ENCODE data around the gene CLP1.
"Not testable (repeated sequence)": the region's sequence is repeated elsewhere in the genome, so short reads cannot be mapped to it uniquely, and the experiment has no call there.

Gene CLP1

DNA sequence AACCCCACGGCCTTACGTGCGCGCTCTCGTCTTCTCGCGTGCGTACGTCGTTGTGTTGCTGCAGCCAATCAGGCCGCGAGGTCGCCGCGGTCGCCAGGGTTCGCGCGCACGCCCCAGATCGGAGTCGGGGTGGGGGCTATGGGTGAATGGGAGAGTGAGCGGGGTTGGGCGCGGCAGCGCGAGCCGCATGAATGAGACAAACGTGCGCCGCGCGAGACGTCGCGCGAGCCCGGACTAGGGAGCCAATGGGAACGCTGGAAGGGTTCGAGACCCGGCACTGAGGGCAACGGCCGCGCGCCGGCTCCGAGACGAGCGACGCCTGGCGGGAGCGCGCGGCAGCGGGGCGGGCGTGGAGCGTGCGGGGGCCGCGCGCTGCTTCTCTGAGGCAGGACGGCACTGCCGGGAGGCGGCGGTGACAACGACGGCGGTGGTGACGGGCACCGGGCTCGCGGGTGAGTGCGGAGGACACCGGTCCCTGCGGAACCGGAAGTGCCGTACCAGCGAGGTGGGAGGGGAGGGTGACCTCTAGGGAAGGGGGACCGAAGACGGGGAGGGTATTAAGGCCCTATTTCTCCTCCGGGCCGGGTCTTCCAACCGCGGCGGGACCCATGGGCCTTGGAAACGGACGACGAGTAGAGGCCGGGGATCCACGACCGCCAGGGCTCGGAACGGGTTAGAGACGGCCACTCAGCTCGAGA lies 10.3 kb downstream of the CLP1 start, which contains the start of gene ZDHHC5:
ZDHHC5 (plus strand) TSS at position 379 of the 698 bp plus-strand sequence. CDS start 4,977 bp downstream, outside the sequence.
- peak; percentile 63 for TF ChIP-seq CTCF (conservative IDR thresholded peaks at IDR 0.05)
- peak within 1 kb of the TSS; percentile 98 for H3K27ac ChIP-seq

- H3K27ac ChIP-seq: peak overlapping the region; percentile 98
- no peak for TF ChIP-seq CTCF (conservative IDR thresholded peaks at IDR 0.05)
These were observed 10.8 kb downstream of the CLP1 start for GRCh38 chr11:57668434-57668782.

DNA sequence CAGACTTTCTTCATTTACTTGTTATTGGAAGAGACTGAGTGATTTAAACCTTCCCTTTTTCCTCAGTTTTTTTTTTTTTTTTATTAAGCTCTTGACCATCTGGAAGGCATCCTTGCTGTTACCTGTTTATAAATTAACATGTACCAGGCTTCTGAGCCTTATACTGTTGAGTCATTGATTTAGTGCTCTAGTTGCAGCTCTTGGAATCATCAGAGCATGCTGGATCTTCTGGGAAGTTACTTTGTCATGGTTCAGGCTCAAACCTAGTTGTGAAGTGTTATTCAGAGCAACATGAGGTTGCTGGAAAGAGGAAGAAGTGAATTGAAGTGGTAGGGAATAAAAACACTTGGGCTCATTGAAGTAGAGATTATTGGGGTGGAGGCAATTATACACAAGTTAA lies 16.7 kb downstream of the CLP1 start:
- H3K27ac ChIP-seq: 0 out of 2 replicates have a peak overlapping the region, but pooled peaks have one; percentile 46
- no peak for TF ChIP-seq CTCF (conservative IDR thresholded peaks at IDR 0.05)

DNA sequence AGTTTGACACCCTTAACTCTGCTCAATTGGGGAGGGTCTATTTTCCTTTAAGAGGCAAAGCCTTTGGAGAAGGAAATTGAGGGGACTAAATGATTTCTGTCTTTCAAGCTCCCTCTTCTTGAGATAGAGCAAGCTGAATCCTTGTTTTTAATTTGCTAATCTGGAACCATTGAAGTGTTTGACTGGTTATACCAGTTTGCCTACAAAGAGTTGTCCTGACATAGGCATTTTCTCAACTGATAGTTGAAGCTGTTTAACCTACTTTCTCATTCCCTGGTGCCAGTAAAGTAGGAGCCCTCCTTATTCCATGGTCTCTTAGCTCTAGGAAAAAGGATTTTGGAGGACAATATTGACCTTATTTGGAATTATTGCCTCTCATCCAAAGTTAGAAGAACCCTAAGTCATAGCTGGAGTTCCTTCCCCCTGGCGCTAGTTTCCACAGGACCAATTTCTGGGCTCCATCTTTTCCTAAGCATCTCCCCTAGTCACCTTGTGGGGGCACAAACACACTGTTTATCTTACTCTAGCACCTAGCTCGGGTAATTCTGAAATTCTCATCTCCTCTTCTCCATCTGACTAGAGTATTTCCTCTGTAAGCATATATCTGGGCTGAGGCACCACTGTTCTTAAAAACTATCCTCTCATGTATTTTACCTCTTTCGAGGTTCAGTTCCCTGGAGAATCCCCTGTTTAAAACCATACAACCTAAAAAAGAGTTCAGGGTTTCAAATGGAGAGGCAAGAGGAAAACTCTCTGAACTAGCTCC lies 17.8 kb downstream of the CLP1 start:
- TF ChIP-seq CTCF (conservative IDR thresholded peaks at IDR 0.05): no peak
- H3K27ac ChIP-seq: peak overlapping the region; percentile 46

GRCh38 chr11:57679396-57679795 lies 21.8 kb downstream of the CLP1 start:
- no peak overlapping the region for H3K27ac ChIP-seq
- no peak for TF ChIP-seq CTCF (conservative IDR thresholded peaks at IDR 0.05)

DNA sequence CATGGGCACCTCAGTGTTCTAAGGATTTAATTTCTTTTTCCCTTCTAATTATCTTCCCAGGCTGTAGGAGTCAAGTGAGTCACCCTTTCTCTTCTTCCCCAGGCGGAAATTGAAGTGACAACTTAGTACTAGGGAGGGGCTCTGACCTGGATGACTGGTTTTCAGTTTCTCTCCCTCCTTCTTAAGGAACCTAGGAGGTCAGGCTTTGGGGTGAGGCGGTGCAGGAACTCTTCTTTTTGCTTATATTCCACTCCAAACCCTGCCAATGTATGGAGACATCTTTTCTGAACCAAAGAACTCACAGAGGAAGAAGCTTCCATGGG lies 23.0 kb downstream of the CLP1 start:
- TF ChIP-seq CTCF (conservative IDR thresholded peaks at IDR 0.05): no peak
- no peak overlapping the region for H3K27ac ChIP-seq

- H3K27ac ChIP-seq: no peak overlapping the region
- no peak for TF ChIP-seq CTCF (conservative IDR thresholded peaks at IDR 0.05)
These were observed 23.6 kb downstream of the CLP1 start for GRCh38 chr11:57681168-57681567.

DNA sequence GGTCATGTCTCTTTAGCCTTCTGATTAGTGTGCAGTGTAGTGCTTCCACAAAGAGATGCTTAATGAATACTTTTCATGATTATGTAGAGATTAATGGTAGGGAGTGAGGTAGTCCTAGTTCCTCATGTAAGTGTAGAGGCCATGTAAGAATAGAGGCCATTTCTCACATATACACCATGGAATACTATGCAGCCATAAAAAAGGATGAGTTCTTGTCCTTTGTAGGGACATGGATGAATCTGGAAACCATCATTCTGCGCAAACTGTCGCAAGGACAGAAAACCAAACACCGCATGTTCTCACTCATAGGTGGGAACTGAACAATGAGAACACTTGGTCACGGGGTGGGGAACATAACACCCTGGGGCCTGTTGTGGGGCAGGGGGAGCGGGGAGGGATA lies 32.9 kb downstream of the CLP1 start:
- H3K27ac ChIP-seq: not testable (repeated sequence)
